Measurements from ENCODE around the gene CMBL.

DNA sequence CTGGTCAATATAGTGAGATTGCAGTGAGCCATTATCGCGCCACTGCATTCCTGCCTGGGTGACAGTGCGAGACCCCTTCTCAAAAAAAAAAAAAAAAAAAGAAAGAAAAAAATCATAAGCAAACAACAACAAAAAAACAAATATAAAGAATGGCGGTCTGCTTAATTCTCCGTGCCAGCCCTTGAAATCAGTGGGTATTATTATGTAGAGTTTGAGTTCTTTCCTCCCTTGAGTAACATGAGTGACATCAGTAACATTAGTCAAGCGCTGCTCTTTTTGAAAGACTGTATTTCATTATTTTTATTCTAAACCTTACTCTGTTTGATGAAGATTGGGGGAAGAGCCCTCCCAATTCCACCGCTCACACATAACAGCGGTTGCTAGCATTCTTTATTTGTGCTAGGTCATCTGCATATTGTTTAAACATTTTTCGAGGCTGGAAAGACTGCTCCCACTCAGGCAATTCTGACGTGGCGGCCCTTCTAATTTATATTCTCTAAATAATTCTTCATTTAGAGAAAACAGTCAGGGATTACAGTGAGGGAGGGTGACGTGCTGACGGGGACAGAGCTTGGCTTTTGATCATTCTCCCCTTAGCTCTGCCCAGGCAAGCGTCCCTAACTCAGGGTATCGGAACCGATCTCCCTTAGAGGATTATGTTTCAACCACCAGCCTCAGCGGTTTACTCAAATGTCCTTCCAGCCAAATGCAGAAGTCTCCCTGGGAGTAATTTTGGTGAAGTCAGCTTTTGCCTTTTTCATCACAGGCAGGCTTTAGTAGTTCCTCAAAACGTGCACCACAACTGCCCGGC, 44.9 kb upstream of the CMBL start:
- TF ChIP-seq, protein P1, sequence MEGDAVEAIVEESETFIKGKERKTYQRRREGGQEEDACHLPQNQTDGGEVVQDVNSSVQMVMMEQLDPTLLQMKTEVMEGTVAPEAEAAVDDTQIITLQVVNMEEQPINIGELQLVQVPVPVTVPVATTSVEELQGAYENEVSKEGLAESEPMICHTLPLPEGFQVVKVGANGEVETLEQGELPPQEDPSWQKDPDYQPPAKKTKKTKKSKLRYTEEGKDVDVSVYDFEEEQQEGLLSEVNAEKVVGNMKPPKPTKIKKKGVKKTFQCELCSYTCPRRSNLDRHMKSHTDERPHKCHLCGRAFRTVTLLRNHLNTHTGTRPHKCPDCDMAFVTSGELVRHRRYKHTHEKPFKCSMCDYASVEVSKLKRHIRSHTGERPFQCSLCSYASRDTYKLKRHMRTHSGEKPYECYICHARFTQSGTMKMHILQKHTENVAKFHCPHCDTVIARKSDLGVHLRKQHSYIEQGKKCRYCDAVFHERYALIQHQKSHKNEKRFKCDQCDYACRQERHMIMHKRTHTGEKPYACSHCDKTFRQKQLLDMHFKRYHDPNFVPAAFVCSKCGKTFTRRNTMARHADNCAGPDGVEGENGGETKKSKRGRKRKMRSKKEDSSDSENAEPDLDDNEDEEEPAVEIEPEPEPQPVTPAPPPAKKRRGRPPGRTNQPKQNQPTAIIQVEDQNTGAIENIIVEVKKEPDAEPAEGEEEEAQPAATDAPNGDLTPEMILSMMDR (IDR thresholded peaks at IDR 0.05): no peak
- TF ChIP-seq POLR2A (IDR thresholded peaks at IDR 0.05): no peak
